A549 (cell line): ENCODE results near the gene MFSD2B. TPM values are rescaled to one million over a fixed set of nuclear protein-coding genes. Genes with fewer than 3 reads are reported as not detected.

Source experiments
- ATAC-seq, 2 experiments: fragments of 200-7000 bp in 1 of 2; fragments of >200 bp in 1 of 2; cut with Nextera tagmentation in 1 of 2; cut with Tn5 transposase in 1 of 2; 3 replicates each; pipeline versions ENCODE4 v1.8.0 to v1.9.1; 2018 to 2020; ENCODE audit warnings: mild to moderate bottlenecking in 1 of 2, moderate library complexity in 1 of 2
- CTCF ChIA-PET: fragments of 300-600 bp; sonication (Branson Sonifier 250); formaldehyde crosslinking; extraction: SDS; loops from one replicate; lab custom pipeline; 2021; ENCODE audit warnings: antibody characterized with exemption, inconsistent platforms; lab: Yijun Ruan, JAX
- POLR2A ChIA-PET: fragments of 350-600 bp; formaldehyde crosslinking; extraction: SDS; loops from one replicate; lab custom pipeline; 2021; ENCODE audit warnings: antibody characterized with exemption, inconsistent platforms; lab: Yijun Ruan, JAX
- DNase-seq, 2 experiments: peaks; one replicate each; pipeline versions ENCODE4 v3.0.0 to v3.0.0-alpha.2; 2011 to 2016; ENCODE audit warnings: low read depth in 1 of 2, low spot score in 1 of 2
- FAIRE-seq: peaks from 2 replicates; lab custom pipeline; 2011; peaks lifted over from hg19 to GRCh38; lab: Jason Lieb, UNC
- H3K27ac ChIP-seq, 2 experiments: fragments of >200 bp; sonication (Bioruptor Twin); formaldehyde crosslinking; 3 replicates each; pipeline ENCODE4 v1.5.1; 2016 to 2017
- H3K4me1 ChIP-seq: fragments of >200 bp; sonication (Bioruptor Twin); formaldehyde crosslinking; 3 replicates; pipeline ENCODE4 v1.6.1; 2016
- H3K4me2 ChIP-seq: fragments of >200 bp; sonication (Bioruptor Twin); formaldehyde crosslinking; 3 replicates; pipeline ENCODE4 v1.6.1; 2016
- H3K4me3 ChIP-seq: fragments of >200 bp; sonication (Bioruptor Twin); formaldehyde crosslinking; 3 replicates; pipeline ENCODE4 v1.5.1; 2016
- H3K9me3 ChIP-seq: fragments of >200 bp; sonication (Bioruptor Twin); formaldehyde crosslinking; 3 replicates; pipeline ENCODE4 v1.6.1; 2016
- BHLHE40 ChIP-seq: IDR thresholded peaks from 2 replicates; pipeline ENCODE4 v1.6.1; 2012; ENCODE audit warnings: low read depth, low read length, inconsistent platforms
- CHD2 ChIP-seq: fragments of 150-350 bp; IDR thresholded peaks from 2 replicates; pipeline ENCODE4 v1.6.1; 2014; ENCODE audit warnings: low read length; ENCODE audit not compliant: partially characterized antibody
- FOSL2 ChIP-seq, 2 experiments: fragments of 450-650 bp in 1 of 2; fragments of >200 bp in 1 of 2; sonication (Bioruptor Twin) in 1 of 2; formaldehyde crosslinking; IDR thresholded peaks; 2 replicates each; pipeline versions ENCODE4 v1.5.0 to v1.6.1; 2016 to 2020; ENCODE audit warnings: mild to moderate bottlenecking in 1 of 2, moderate library complexity in 1 of 2
- HDAC2 ChIP-seq: fragments of 200-600 bp; sonication (generic); IDR thresholded peaks from 2 replicates; pipeline ENCODE4 v1.6.1; 2016
- HOXB13 ChIP-seq: fragments of 250-450 bp; sonication (Bioruptor Pico); IDR thresholded peaks from 2 replicates; pipeline ENCODE4 v1.5.0; 2020; ENCODE audit warnings: low read depth, mild to moderate bottlenecking, moderate library complexity
- JUNB ChIP-seq: fragments of >200 bp; sonication (Bioruptor Twin); formaldehyde crosslinking; IDR thresholded peaks from 2 replicates; pipeline ENCODE4 v1.6.1; 2016
- NFE2L2 ChIP-seq: fragments of 150-350 bp; conservative IDR thresholded peaks from 2 replicates; pipeline ENCODE4 v1.6.1; 2014; ENCODE audit warnings: low read length
- PHF8 ChIP-seq: fragments of 200-600 bp; sonication (generic); IDR thresholded peaks from 2 replicates; pipeline ENCODE4 v1.6.1; 2016; ENCODE audit warnings: low read depth, mild to moderate bottlenecking, antibody characterized with exemption, moderate library complexity, borderline replicate concordance
- RAD21 ChIP-seq, 2 experiments: fragments of >200 bp in 1 of 2; sonication (Bioruptor Twin) in 1 of 2; formaldehyde crosslinking in 1 of 2; IDR thresholded peaks in 1 of 2; conservative IDR thresholded peaks in 1 of 2; 2 replicates in 1 of 2; 3 replicates in 1 of 2; pipeline ENCODE4 v1.6.1; 2012 to 2018; ENCODE audit warnings: inconsistent platforms in 1 of 2
- RCOR1 ChIP-seq: fragments of 150-350 bp; IDR thresholded peaks from 2 replicates; pipeline ENCODE4 v1.6.1; 2014; ENCODE audit warnings: antibody characterized with exemption, low read length, low read depth
- SMC3 ChIP-seq: fragments of >200 bp; sonication (Bioruptor Twin); formaldehyde crosslinking; IDR thresholded peaks from 3 replicates; pipeline ENCODE4 v1.6.1; 2018; ENCODE audit warnings: inconsistent platforms
- SREBF2 ChIP-seq: fragments of 450-650 bp; IDR thresholded peaks from 2 replicates; pipeline ENCODE4 v1.6.1; 2014; ENCODE audit warnings: mild to moderate bottlenecking, moderate library complexity
- TP53 ChIP-seq: fragments of 250-450 bp; sonication (Bioruptor Pico); IDR thresholded peaks from 2 replicates; pipeline ENCODE4 v1.5.0; 2021; ENCODE audit warnings: mild to moderate bottlenecking, moderate library complexity
- ZC3H11A ChIP-seq: fragments of 450-650 bp; IDR thresholded peaks from 2 replicates; pipeline ENCODE4 v1.6.1; 2014; ENCODE audit warnings: antibody characterized with exemption, mild to moderate bottlenecking
- ZSCAN20 ChIP-seq: fragments of 250-450 bp; sonication (Bioruptor Pico); IDR thresholded peaks from 2 replicates; pipeline ENCODE4 v1.8.0; 2022; ENCODE audit warnings: mild to moderate bottlenecking, moderate library complexity
- WGBS: methylation state at CpG from one replicate; pipeline ENCODE4 v1.1.6; 2017; ENCODE audit errors: missing lambda C conversion rate; 5-methylcytosine and 5-hydroxymethylcytosine counted together
- polyA plus RNA-seq, 4 experiments: library from polyadenylated mRNA; depleted of rRNA in 3 of 4; stranded (reverse); fragments of >200 nt; fragmentation: RNase III in 1 of 4; extraction: RNeasy Plus Mini Kit Qiagen cat#74134 plus additional on column Dnase treatment in 1 of 4; gene quantifications; 2 replicates in 3 of 4; 3 replicates in 1 of 4; pipeline ENCODE4 v1.2.3, GENCODE V29; 2011 to 2017
- TF ChIP-seq, protein P1 (sequence below): fragments of >200 bp; sonication (Bioruptor Twin); formaldehyde crosslinking; IDR thresholded peaks from 3 replicates; pipeline ENCODE4 v1.5.1; 2016
- TF ChIP-seq, protein P2 (sequence below): fragments of 150-350 bp; IDR thresholded peaks from 2 replicates; pipeline ENCODE4 v1.6.1; 2014; ENCODE audit warnings: low read depth, mild to moderate bottlenecking, low read length

Gene MFSD2B
- polyA plus RNA-seq, 2 of the 4 experiments (the other 2 are of a cell fraction): 0.09 to 0.17 TPM

DNA sequence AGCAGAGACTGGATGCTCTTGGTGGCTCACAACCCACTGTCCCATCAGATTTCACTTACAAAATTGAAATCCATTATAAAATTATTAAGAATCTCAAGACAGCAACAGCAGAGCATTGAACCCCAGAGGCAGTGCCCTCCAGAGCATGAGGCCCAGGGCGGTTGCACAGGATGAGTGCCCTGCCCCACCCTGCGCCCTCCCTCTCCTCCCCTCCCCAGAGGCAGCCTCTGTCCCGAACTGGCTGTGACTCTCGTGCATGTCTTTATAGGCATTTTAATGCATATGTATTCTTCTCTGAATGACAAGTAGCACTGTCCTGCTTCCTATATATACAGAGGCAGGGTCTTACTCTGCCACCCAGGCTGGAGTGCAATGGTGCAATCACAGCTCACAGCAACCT is 10.4 kb downstream of the MFSD2B start:
- no peak for TF ChIP-seq TP53 (CRISPR knock-in tag)
- TF ChIP-seq BHLHE40: no peak
- no peak for TF ChIP-seq NFE2L2
- TF ChIP-seq, all 56 proteins: peak for 0
- Histone ChIP-seq H3K27ac (peak overlapping the region in 1 of 2 experiments; percentile 34; a peak in 3 of 6 replicates), H3K9me3 (no peaks in the 10 kb centered on the region), H3K4me2 (no peak overlapping the region), H3K4me1 (peaks cover 56% of the 10 kb centered on the region), H3K4me3 (no peak overlapping the region)
- POLR2A ChIA-PET: no interaction called here
- CTCF ChIA-PET: interaction anchor here (0.9 to 1.6 kb wide), 2 partner anchors 50 to 94 kb away, joined by 3 to 7 read pairs; partner anchors contain the start of gene ATAD2B
- ATAC-seq: no peak
- DNase-seq: no peak
- no peak for FAIRE-seq
- WGBS: 97% methylated on average over 4 of the region's 4 CpGs

DNA sequence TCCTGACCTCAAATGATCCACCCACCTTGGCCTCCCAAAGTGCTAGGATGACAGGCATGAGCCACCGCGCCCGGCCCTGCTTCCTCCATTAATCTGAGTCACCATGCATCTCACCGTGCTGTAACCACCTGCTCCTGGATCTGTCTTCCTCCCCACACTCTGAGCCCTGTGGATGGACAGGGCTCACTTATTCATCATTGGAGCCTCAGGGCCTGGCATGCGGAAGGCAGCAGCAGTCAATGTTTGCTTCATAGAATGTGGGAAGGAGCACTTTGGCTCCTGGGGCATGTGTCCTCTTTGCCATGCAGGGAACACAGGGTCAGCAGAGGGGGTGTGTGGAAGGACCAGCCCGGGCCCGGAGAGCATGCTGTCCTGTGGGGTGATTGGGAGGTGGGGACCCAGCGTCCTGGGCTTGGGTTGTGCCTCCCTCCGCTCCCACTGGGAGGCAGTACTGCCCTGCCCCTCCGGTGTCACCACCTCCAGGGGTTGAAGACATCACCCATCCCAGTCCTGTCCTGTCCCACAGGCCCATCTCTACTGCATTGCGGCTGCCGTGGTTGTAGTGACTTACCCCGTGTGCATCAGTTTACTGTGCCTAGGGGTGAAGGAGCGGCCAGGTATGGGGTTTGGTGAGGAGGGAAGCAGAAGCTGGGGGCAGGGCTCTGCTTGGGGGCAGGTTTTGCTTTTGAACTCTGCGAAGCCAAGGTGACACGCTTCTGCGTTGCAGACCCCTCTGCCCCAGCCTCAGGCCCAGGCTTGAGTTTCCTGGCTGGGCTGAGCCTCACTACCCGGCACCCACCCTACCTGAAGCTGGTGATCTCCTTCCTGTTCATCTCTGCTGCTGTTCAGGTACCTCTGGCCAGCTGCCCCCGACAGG is 11.5 kb downstream of the MFSD2B start:
- 65% methylated on average over 19 of the region's 19 CpGs for WGBS
- ChIA-PET CTCF (interaction anchor here (0.6 to 6.3 kb wide), 10 partner anchors 12 to 236 kb away, joined by 3 to 43 read pairs (median 4); partner anchors contain the start of genes ATAD2B, TP53I3 and WDCP), POLR2A (interaction anchor here (0.6 to 1.9 kb wide), 2 partner anchors 34 to 63 kb away, joined by 4 to 8 read pairs; partner anchors contain the start of gene TP53I3)
- no peaks in the 10 kb centered on the region for H3K9me3 ChIP-seq
- no peak for TF ChIP-seq HOXB13 (CRISPR knock-in tag)
- TF ChIP-seq FOSL2 (IDR thresholded peaks at IDR 0.05): no peak
- 0 out of 2 replicates have a peak, but pooled peaks have one; percentile 2 for TF ChIP-seq FOSL2 (CRISPR knock-in tag; IDR thresholded peaks at IDR 0.05)
- peak; percentile 43; the same call in 1 of the 3 replicates for TF ChIP-seq SMC3
- TF ChIP-seq, protein P1, sequence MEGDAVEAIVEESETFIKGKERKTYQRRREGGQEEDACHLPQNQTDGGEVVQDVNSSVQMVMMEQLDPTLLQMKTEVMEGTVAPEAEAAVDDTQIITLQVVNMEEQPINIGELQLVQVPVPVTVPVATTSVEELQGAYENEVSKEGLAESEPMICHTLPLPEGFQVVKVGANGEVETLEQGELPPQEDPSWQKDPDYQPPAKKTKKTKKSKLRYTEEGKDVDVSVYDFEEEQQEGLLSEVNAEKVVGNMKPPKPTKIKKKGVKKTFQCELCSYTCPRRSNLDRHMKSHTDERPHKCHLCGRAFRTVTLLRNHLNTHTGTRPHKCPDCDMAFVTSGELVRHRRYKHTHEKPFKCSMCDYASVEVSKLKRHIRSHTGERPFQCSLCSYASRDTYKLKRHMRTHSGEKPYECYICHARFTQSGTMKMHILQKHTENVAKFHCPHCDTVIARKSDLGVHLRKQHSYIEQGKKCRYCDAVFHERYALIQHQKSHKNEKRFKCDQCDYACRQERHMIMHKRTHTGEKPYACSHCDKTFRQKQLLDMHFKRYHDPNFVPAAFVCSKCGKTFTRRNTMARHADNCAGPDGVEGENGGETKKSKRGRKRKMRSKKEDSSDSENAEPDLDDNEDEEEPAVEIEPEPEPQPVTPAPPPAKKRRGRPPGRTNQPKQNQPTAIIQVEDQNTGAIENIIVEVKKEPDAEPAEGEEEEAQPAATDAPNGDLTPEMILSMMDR: peak; percentile 41
- TF ChIP-seq CHD2: peak; percentile 22
- TF ChIP-seq HDAC2: no peak
- TF ChIP-seq RAD21 (conservative IDR thresholded peaks at IDR 0.05 in 1 of 2, IDR thresholded peaks at IDR 0.05 in 1 of 2): peak; percentile 52 to 70; a peak in 4 of 5 replicates
- peak overlapping the region; percentile 45 to 60; a peak in 5 of 6 replicates for H3K27ac ChIP-seq
- DNase-seq (peak; percentile 35 to 57), ATAC-seq (peak; percentile 45 to 77), FAIRE-seq (no peak)
- peaks cover 47% of the 10 kb centered on the region for H3K4me1 ChIP-seq
- peak overlapping the region; percentile 19; the same call in 1 of the 3 replicates for H3K4me2 ChIP-seq
- H3K4me3 ChIP-seq: no peak overlapping the region

DNA sequence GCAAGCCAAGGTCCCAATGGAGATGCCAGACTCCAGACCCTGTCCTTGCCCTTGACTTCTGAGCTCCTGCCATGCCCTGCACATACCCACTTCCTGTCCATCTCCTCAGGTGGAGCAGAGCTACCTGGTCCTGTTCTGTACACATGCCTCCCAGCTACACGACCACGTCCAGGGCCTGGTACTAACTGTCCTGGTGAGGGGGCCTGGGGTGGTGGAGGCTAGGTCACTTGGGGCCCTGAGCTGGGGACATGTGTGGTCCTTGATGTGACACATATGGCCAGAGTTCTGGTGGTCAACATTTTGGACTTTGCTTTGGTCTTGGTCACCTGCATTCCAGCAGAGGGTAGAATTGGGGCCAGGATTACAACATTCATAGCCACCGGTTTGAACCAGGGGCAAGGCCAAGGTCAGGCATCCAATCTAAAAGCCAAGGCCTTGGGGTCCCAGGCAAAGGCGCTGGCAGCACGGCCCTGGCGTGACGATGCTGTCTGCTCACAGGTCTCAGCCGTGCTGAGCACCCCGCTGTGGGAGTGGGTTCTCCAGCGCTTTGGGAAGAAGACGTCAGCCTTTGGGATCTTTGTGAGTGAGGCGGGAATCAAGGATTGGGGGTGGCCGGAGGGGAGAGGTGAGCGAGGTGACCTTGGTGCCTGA is 12.6 kb downstream of the MFSD2B start:
- H3K27ac ChIP-seq: no peak overlapping the region
- no peak overlapping the region for H3K4me3 ChIP-seq
- CTCF ChIA-PET: interaction anchor here (0.6 to 6.3 kb wide), 7 partner anchors 11 to 95 kb away, joined by 3 to 43 read pairs (median 5); partner anchors contain the start of genes ATAD2B, TP53I3 and WDCP
- DNase-seq (no peak), FAIRE-seq (no peak), ATAC-seq (no peak)
- H3K4me2 ChIP-seq: no peak overlapping the region
- no peaks in the 10 kb centered on the region for H3K9me3 ChIP-seq
- peaks cover 37% of the 10 kb centered on the region for H3K4me1 ChIP-seq
- 93% methylated on average over 14 of the region's 14 CpGs for WGBS
- POLR2A ChIA-PET: interaction anchor here (1.9 kb wide), 1 partner anchor 62 kb away, joined by 4 read pairs; the partner anchor contains the start of gene TP53I3
- no peak for TF ChIP-seq JUNB
- TF ChIP-seq PHF8: no peak
- no peak for TF ChIP-seq RCOR1
- TF ChIP-seq SREBF2: no peak
- TF ChIP-seq ZC3H11A: no peak
- TF ChIP-seq, protein P2, sequence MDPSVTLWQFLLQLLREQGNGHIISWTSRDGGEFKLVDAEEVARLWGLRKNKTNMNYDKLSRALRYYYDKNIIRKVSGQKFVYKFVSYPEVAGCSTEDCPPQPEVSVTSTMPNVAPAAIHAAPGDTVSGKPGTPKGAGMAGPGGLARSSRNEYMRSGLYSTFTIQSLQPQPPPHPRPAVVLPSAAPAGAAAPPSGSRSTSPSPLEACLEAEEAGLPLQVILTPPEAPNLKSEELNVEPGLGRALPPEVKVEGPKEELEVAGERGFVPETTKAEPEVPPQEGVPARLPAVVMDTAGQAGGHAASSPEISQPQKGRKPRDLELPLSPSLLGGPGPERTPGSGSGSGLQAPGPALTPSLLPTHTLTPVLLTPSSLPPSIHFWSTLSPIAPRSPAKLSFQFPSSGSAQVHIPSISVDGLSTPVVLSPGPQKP: no peak
- TF ChIP-seq ZSCAN20 (CRISPR knock-in tag): no peak
- TF ChIP-seq HDAC2: no peak
